PFSK-1 (cell line): ENCODE results near the gene ZNF581.

Source experiments
- POLR2AphosphoS5 ChIP-seq: IDR thresholded peaks from 2 replicates; pipeline ENCODE4 v1.6.1; 2012; ENCODE audit warnings: low read depth, mild to moderate bottlenecking, control low read depth, low read length, moderate library complexity
- TAF1 ChIP-seq: IDR thresholded peaks from 2 replicates; pipeline ENCODE4 v1.6.1; 2012; ENCODE audit warnings: low read length, control low read depth, borderline replicate concordance; ENCODE audit not compliant: insufficient read depth

- TF ChIP-seq POLR2AphosphoS5 = no peak
- no peak for TF ChIP-seq TAF1
These were observed 32.4 kb downstream of the ZNF581 start for GRCh38 chr19:55675661-55676354.
